Activated CD8-positive, alpha-beta T cell treated with anti-CD3 and anti-CD28 coated beads for 36 hours (primary cell): Measurements from ENCODE around the gene CNGA4. TPM values are rescaled to one million over a fixed set of nuclear protein-coding genes. Genes with fewer than 3 reads are reported as not detected.

Experiments
- ATAC-seq: fragments of 200-7000 bp; cut with Tn5 transposase; one replicate; pipeline ENCODE4 v1.10.0; 2021; ENCODE audit warnings: mild to moderate bottlenecking, moderate library complexity
- CTCF ChIA-PET: fragments of 350-600 bp; sonication (Branson Sonifier 250); formaldehyde crosslinking; loops from one replicate; lab custom pipeline; 2021; ENCODE audit warnings: antibody characterized with exemption; lab: Charles Lee
- POLR2A ChIA-PET: fragments of 350-600 bp; sonication (Branson Sonifier 250); formaldehyde crosslinking; loops from one replicate; lab custom pipeline; 2021; ENCODE audit warnings: antibody characterized with exemption; lab: Charles Lee
- DNase-seq: peaks from one replicate; pipeline ENCODE4 v3.0.0-alpha.2; 2020
- H3K27ac Mint-ChIP-seq: one replicate; pipeline ENCODE4 v1.8.0; 2021; ENCODE audit warnings: mild to moderate bottlenecking, mixed read lengths
- H3K27me3 Mint-ChIP-seq: one replicate; pipeline ENCODE4 v1.8.0; 2021; ENCODE audit warnings: mixed read lengths
- H3K36me3 Mint-ChIP-seq: one replicate; pipeline ENCODE4 v1.8.0; 2021; ENCODE audit warnings: low read depth, mixed read lengths
- H3K4me1 Mint-ChIP-seq: one replicate; pipeline ENCODE4 v1.8.0; 2021; ENCODE audit warnings: low read depth, mixed read lengths
- H3K4me3 Mint-ChIP-seq: one replicate; pipeline ENCODE4 v1.8.0; 2021; ENCODE audit warnings: mild to moderate bottlenecking, moderate library complexity, mixed read lengths
- H3K9me3 Mint-ChIP-seq: one replicate; pipeline ENCODE4 v1.8.0; 2021; ENCODE audit warnings: mixed read lengths
- CTCF ChIP-seq: fragments of 200-600 bp; IDR thresholded peaks from one replicate; pipeline ENCODE4 v1.8.0; 2022; ENCODE audit warnings: antibody characterized with exemption, mild to moderate bottlenecking
- intact Hi-C: fragments of 100-400 bp; cut with micrococcal nuclease; formaldehyde crosslinking; loops from one replicate; pipeline ENCODE4 v1.10.0; 2022
- total RNA-seq, 2 experiments: library from RNA; stranded (reverse); gene quantifications; one replicate each; pipeline ENCODE4 v1.2.3, GENCODE V29; 2021

The CNGA4 gene
- total RNA-seq, 2 experiments from 2014 or later: 0.18 TPM; not detected in 1

DNA sequence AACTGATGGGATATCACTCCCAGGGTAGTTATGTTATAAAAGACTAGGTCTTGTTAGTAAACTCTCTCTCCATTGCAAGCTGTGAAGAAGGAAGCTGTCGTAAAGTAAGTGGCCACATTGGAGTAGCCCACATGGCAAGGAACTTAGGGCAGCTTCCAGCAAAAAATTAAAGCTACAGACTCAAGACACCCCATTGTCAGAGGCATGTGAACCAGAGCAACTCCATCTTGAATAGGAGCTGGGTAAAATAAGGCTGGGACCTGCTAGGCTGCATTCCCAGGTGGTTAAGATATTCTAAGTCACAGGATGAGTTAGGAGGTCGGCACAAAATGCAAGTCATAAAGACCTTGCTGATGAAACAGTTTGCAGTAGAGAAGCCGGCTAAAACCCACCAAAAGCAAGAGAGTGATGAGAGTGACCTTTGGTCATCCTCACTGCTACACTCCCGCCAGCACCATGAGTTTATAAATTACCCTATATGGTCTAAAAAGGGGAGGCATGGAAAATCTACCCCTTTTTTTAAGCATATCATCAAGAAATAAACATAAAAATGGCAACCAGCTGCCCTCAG is 44.6 kb downstream of the CNGA4 start:
- ChIA-PET POLR2A (interaction anchor here (1.0 kb wide), 1 partner anchor 36 kb away, joined by 4 read pairs; the partner anchor contains the start of gene CAVIN3), CTCF (interaction anchor here (0.9 to 2.9 kb wide), 3 partner anchors 70 to 261 kb away, joined by 3 to 11 read pairs (median 4); no protein-coding TSS in a partner anchor)
- Mint-ChIP-seq H3K27me3 (peaks cover 42% of the 10 kb centered on the region), H3K9me3 (no peaks in the 10 kb centered on the region), H3K4me1 (no peaks in the 10 kb centered on the region), H3K27ac (no peak overlapping the region), H3K4me3 (no peak overlapping the region), H3K36me3 (no peaks in the 10 kb centered on the region)
- ATAC-seq (no peak), DNase-seq (no peak)
- intact Hi-C loops: no loop called here
- TF ChIP-seq CTCF: no peak

DNA sequence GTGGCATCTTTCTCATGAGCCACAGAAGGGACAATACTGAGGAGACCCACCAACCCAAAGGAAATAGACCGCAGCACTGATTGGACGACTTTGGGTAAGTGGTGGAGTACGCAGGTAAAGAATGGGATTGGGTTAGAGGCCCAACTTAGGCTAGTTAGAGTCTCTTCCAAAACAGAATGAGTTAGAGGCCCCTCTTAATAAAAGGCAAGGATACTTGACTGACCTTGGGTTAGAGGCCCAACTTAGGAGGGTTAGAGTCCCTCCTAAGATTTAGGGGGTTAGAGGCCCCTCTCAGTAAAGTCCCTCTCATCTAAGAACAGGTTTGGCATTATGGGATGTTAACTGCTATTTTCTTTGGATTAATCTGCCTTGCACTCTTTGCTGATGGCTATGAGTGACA is 45.4 kb downstream of the CNGA4 start:
- no peak overlapping the region for H3K27ac Mint-ChIP-seq
- H3K4me3 Mint-ChIP-seq: no peak overlapping the region
- no peak for TF ChIP-seq CTCF
- intact Hi-C loops: no loop called here
- no peaks in the 10 kb centered on the region for H3K36me3 Mint-ChIP-seq
- ChIA-PET CTCF (no interaction called here), POLR2A (no interaction called here)
- no peak for ATAC-seq
- no peak for DNase-seq
- H3K9me3 Mint-ChIP-seq: no peaks in the 10 kb centered on the region
- no peaks in the 10 kb centered on the region for H3K4me1 Mint-ChIP-seq
- peaks cover 44% of the 10 kb centered on the region for H3K27me3 Mint-ChIP-seq

GRCh38 chr11:6285019-6285418 is 46.1 kb downstream of the CNGA4 start:
- intact Hi-C loops: no loop called here

More at GRCh38 chr11:6285019-6285418, 46.1 kb downstream of the CNGA4 start:
- Mint-ChIP-seq H3K27me3 (peaks cover 45% of the 10 kb centered on the region), H3K4me3 (no peak overlapping the region), H3K4me1 (no peaks in the 10 kb centered on the region), H3K36me3 (no peaks in the 10 kb centered on the region), H3K27ac (no peak overlapping the region), H3K9me3 (no peaks in the 10 kb centered on the region)
- ATAC-seq: no peak
- POLR2A ChIA-PET: no interaction called here
- CTCF ChIA-PET: interaction anchor here (1.9 to 3.8 kb wide), 2 partner anchors 34 to 78 kb away, joined by 7 to 14 read pairs; no protein-coding TSS in a partner anchor
- TF ChIP-seq CTCF: no peak
- DNase-seq: no peak

Other genes with a start within 250 kb of the CNGA4 start
- gene OR56A4, start 232.1 kb upstream of the CNGA4 start, total RNA-seq: not detected
- not detected for gene OR56A1, start 208.3 kb upstream of the CNGA4 start, total RNA-seq
- not detected for gene OR56B4, start 131.4 kb upstream of the CNGA4 start, total RNA-seq
- gene OR52B2, start 68.8 kb upstream of the CNGA4 start, total RNA-seq: not detected
- not detected for gene OR52W1, start 39.9 kb upstream of the CNGA4 start, total RNA-seq
- gene C11orf42, start 33.5 kb upstream of the CNGA4 start, total RNA-seq: not detected
- gene FHIP1B, start 4.5 kb upstream of the CNGA4 start, total RNA-seq: 10 to 100 TPM; 14.9 to 15.1 TPM
- gene CCKBR, start 20.7 kb downstream of the CNGA4 start, total RNA-seq: not detected
- 10 to 100 TPM; 13.3 to 15.9 TPM for gene CAVIN3, start 81.4 kb downstream of the CNGA4 start, total RNA-seq
- gene SMPD1, start 151.4 kb downstream of the CNGA4 start, total RNA-seq: 10 to 100 TPM; 10.6 to 11.2 TPM
- gene APBB1, start 180.0 kb downstream of the CNGA4 start, total RNA-seq: 10 to 100 TPM; 28.1 to 31.1 TPM
- gene HPX, start 201.9 kb downstream of the CNGA4 start, total RNA-seq: not detected
- gene TRIM3, start 234.9 kb downstream of the CNGA4 start, total RNA-seq: 1 to 10 TPM; 4.4 to 5.5 TPM
- gene ARFIP2, start 242.2 kb downstream of the CNGA4 start, total RNA-seq: 10 to 100 TPM; 36.9 to 38.3 TPM
- 10 to 100 TPM; 40.6 to 43.0 TPM for gene TIMM10B, start 242.4 kb downstream of the CNGA4 start, total RNA-seq